ENCODE measurements around the gene ZGRF1. TPM values are rescaled to one million over a fixed set of nuclear protein-coding genes. Genes with fewer than 3 reads are reported as not detected.
"Not testable (repeated sequence)": the region's sequence is repeated elsewhere in the genome, so short reads cannot be mapped to it uniquely, and the experiment has no call there.

The ZGRF1 gene
- total and polyA plus RNA-seq, 2 experiments from 2014 or later = 3.9 to 10.4 TPM

- Histone ChIP-seq H3K4me1 (ENCODE audit: low read depth) (no peaks in the 10 kb centered on the region), H3K27ac (no peak overlapping the region)
- TF ChIP-seq CTCF (IDR thresholded peaks at IDR 0.05; ENCODE audit: low read depth, low read length) = no peak
These were observed 76.6 kb downstream of the ZGRF1 start for GRCh38 chr4:112560084-112560483.

GRCh38 chr4:112559053-112559452, 77.7 kb downstream of the ZGRF1 start:
- H3K27me3 ChIP-seq = no peaks in the 10 kb centered on the region
- H3K27ac ChIP-seq = no peak overlapping the region
- no peak overlapping the region for H3K4me3 ChIP-seq
- no peak for TF ChIP-seq CTCF (IDR thresholded peaks at IDR 0.05; ENCODE audit: low read depth, low read length)
- no peaks in the 10 kb centered on the region for H3K9me3 ChIP-seq (ENCODE audit: low read depth)
- no peaks in the 10 kb centered on the region for H3K36me3 ChIP-seq
- no peaks in the 10 kb centered on the region for H3K4me1 ChIP-seq (ENCODE audit: low read depth)
- no peak for DNase-seq (ENCODE audit: low read depth in 1 of 2, low spot score in 1 of 2)

More at GRCh38 chr4:112560084-112560483, 76.6 kb downstream of the ZGRF1 start:
- H3K36me3 ChIP-seq = no peaks in the 10 kb centered on the region
- H3K4me3 ChIP-seq = no peak overlapping the region
- no peaks in the 10 kb centered on the region for H3K27me3 ChIP-seq
- H3K9me3 ChIP-seq (ENCODE audit: low read depth) = no peaks in the 10 kb centered on the region
- DNase-seq (ENCODE audit: low read depth in 1 of 2, low spot score in 1 of 2) = no peak

GRCh38 chr4:112557676-112558411, 78.9 kb downstream of the ZGRF1 start:
- no peak for DNase-seq (ENCODE audit: low read depth in 1 of 2, low spot score in 1 of 2)
- no peak overlapping the region for H3K4me3 ChIP-seq
- no peaks in the 10 kb centered on the region for H3K4me1 ChIP-seq (ENCODE audit: low read depth)
- H3K9me3 ChIP-seq (ENCODE audit: low read depth) = no peaks in the 10 kb centered on the region
- H3K27ac ChIP-seq = no peak overlapping the region
- TF ChIP-seq CTCF (IDR thresholded peaks at IDR 0.05; ENCODE audit: low read depth, low read length) = no peak
- no peaks in the 10 kb centered on the region for H3K36me3 ChIP-seq
- no peaks in the 10 kb centered on the region for H3K27me3 ChIP-seq

GRCh38 chr4:112554271-112554670, 82.4 kb downstream of the ZGRF1 start:
- H3K9me3 ChIP-seq (ENCODE audit: low read depth); H3K27me3 ChIP-seq; DNase-seq (ENCODE audit: low read depth in 1 of 2, low spot score in 1 of 2); H3K36me3 ChIP-seq; H3K27ac ChIP-seq; H3K4me1 ChIP-seq (ENCODE audit: low read depth); H3K4me3 ChIP-seq: not testable (repeated sequence)

GRCh38 chr4:112552668-112553067, 84.0 kb downstream of the ZGRF1 start:
- H3K27me3 ChIP-seq = no peaks in the 10 kb centered on the region
- H3K4me1 ChIP-seq (ENCODE audit: low read depth) = no peaks in the 10 kb centered on the region
- H3K36me3 ChIP-seq = no peaks in the 10 kb centered on the region
- H3K4me3 ChIP-seq = no peak overlapping the region
- peak in 1 of 2 donors; percentile 20 for DNase-seq (ENCODE audit: low read depth in 1 of 2, low spot score in 1 of 2)
- no peak overlapping the region for H3K27ac ChIP-seq
- TF ChIP-seq CTCF (IDR thresholded peaks at IDR 0.05; ENCODE audit: low read depth, low read length) = no peak
- H3K9me3 ChIP-seq (ENCODE audit: low read depth) = no peaks in the 10 kb centered on the region

- H3K9me3 ChIP-seq (ENCODE audit: low read depth) = no peaks in the 10 kb centered on the region
- TF ChIP-seq CTCF (IDR thresholded peaks at IDR 0.05; ENCODE audit: low read depth, low read length) = no peak
- H3K4me3 ChIP-seq = no peak overlapping the region
- no peaks in the 10 kb centered on the region for H3K4me1 ChIP-seq (ENCODE audit: low read depth)
- DNase-seq (ENCODE audit: low read depth in 1 of 2, low spot score in 1 of 2) = peak in 1 of 2 donors; percentile 30
- H3K27ac ChIP-seq = no peak overlapping the region
- no peaks in the 10 kb centered on the region for H3K36me3 ChIP-seq
- no peaks in the 10 kb centered on the region for H3K27me3 ChIP-seq
These were observed 86.0 kb downstream of the ZGRF1 start for GRCh38 chr4:112550728-112551127.
